Neural progenitor cell (in vitro differentiated cells): ENCODE data around the gene TCAF2.
"Not testable (repeated sequence)": the region's sequence is repeated elsewhere in the genome, so short reads cannot be mapped to it uniquely, and the experiment has no call there.

ENCODE experiments used
- EZH2 ChIP-seq: fragments of 200-600 bp; sonication (generic); IDR thresholded peaks from 2 replicates; pipeline ENCODE4 v1.6.1; 2017; ENCODE audit warnings: antibody characterized with exemption, mild to moderate bottlenecking, moderate library complexity
- EZH2phosphoT487 ChIP-seq: fragments of 200-600 bp; sonication (generic); IDR thresholded peaks from 2 replicates; pipeline ENCODE4 v1.6.1; 2017; ENCODE audit warnings: antibody characterized with exemption
- TF ChIP-seq, protein P1 (sequence below): fragments of 200-600 bp; sonication (generic); IDR thresholded peaks from 2 replicates; pipeline ENCODE4 v1.5.1; 2017; ENCODE audit warnings: antibody characterized with exemption, mild to moderate bottlenecking

GRCh38 chr7:143640528-143641189, 19.9 kb downstream of the TCAF2 start:
- TF ChIP-seq, protein P1, sequence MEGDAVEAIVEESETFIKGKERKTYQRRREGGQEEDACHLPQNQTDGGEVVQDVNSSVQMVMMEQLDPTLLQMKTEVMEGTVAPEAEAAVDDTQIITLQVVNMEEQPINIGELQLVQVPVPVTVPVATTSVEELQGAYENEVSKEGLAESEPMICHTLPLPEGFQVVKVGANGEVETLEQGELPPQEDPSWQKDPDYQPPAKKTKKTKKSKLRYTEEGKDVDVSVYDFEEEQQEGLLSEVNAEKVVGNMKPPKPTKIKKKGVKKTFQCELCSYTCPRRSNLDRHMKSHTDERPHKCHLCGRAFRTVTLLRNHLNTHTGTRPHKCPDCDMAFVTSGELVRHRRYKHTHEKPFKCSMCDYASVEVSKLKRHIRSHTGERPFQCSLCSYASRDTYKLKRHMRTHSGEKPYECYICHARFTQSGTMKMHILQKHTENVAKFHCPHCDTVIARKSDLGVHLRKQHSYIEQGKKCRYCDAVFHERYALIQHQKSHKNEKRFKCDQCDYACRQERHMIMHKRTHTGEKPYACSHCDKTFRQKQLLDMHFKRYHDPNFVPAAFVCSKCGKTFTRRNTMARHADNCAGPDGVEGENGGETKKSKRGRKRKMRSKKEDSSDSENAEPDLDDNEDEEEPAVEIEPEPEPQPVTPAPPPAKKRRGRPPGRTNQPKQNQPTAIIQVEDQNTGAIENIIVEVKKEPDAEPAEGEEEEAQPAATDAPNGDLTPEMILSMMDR = not testable (repeated sequence)
- TF ChIP-seq EZH2phosphoT487, EZH2: not testable (repeated sequence)
